ENCODE measurements around the gene PCDH15. TPM values are rescaled to one million over a fixed set of nuclear protein-coding genes. Genes with fewer than 3 reads are reported as not detected.

PCDH15 gene
- total and polyA plus RNA-seq, 2 of the 13 experiments (the other 11 are each of a cell fraction or from before 2014, with no cell fraction given), result not detected

DNA sequence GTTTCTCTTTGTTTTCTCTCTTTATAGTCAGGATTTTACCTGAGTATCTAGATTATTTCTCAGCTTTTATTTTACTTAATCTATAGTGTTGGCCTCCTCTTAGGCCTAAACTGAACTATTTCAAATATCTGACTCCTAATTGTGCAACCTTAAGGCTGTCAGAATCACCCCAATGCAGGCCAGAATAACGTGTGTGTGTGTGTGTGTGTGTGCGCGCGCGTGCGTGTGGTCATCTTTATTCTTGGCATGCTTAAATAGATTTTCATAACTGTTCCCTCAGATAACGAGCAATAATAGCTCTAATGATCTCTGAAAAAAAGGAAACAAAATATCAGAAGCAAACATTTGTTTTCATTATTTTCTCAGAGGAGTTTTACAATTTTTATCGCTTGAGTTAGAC, 92.4 kb downstream of the PCDH15 start (continued):
- TF ChIP-seq, protein P1, sequence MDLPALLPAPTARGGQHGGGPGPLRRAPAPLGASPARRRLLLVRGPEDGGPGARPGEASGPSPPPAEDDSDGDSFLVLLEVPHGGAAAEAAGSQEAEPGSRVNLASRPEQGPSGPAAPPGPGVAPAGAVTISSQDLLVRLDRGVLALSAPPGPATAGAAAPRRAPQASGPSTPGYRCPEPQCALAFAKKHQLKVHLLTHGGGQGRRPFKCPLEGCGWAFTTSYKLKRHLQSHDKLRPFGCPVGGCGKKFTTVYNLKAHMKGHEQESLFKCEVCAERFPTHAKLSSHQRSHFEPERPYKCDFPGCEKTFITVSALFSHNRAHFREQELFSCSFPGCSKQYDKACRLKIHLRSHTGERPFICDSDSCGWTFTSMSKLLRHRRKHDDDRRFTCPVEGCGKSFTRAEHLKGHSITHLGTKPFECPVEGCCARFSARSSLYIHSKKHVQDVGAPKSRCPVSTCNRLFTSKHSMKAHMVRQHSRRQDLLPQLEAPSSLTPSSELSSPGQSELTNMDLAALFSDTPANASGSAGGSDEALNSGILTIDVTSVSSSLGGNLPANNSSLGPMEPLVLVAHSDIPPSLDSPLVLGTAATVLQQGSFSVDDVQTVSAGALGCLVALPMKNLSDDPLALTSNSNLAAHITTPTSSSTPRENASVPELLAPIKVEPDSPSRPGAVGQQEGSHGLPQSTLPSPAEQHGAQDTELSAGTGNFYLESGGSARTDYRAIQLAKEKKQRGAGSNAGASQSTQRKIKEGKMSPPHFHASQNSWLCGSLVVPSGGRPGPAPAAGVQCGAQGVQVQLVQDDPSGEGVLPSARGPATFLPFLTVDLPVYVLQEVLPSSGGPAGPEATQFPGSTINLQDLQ (CRISPR knock-in tag; IDR thresholded peaks at IDR 0.05), result no peak

DNA sequence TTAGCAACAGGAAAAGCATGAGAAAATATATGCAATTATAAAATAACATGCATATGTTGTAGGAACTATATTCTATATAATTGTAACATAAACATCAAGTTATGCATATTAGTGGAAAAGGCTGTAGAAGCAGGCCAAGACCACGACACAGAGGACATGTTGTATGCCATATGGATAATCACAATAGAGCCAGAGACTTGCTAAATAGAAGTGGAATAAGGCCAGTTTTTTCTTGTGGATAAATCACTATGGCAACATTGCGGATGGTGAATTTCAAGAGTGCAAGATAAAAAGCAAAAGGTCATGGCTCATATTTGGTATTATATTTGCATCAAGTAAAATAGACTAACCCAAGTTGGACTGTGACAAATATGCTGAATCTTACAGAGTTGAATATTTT, 93.0 kb downstream of the PCDH15 start:
- intact Hi-C loops (cut with micrococcal nuclease; ENCODE audit: unreplicated experiment) (no loop called here), in situ Hi-C loops (cut with HindIII; ENCODE audit: extremely low pct_ligation_motif_present, low pct_unique_long_range_greater_than_20kb) (no loop called here)
- ATAC-seq, result no peak
- H3K36me3 ChIP-seq (replicated peaks in 1 of 2; ENCODE audit: control insufficient read depth in 1 of 2, insufficient read depth in 2 of 2, low read length in 2 of 2), result no peaks in the 10 kb centered on the region
- H3K79me2 ChIP-seq (ENCODE audit: insufficient read depth, low read length), result no peaks in the 10 kb centered on the region
- no peaks in the 10 kb centered on the region for H3K9me3 ChIP-seq (ENCODE audit: low read length)
- H2AFZ ChIP-seq (ENCODE audit: low read length), result no peak overlapping the region
- ChIA-PET CTCF (ENCODE audit: low intra/inter-chr PET ratio, low total read pairs) (no interaction called here), POLR2A (no interaction called here)
- no peak overlapping the region for H3K9ac ChIP-seq (ENCODE audit: insufficient read depth, low read depth, low read length)
- no peak for DNase-seq (ENCODE audit: low spot score)
- no peaks in the 10 kb centered on the region for H3K27me3 ChIP-seq (ENCODE audit: control insufficient read depth in 1 of 2, insufficient read depth in 2 of 2, low read length in 2 of 2)
- H3K27ac ChIP-seq (ENCODE audit: extremely low read length, insufficient read depth, low read length), result no peak overlapping the region
- no TSS peak for BruUV-seq (replicated peaks)
- H3K4me3 ChIP-seq (replicated peaks in 1 of 3; ENCODE audit: insufficient read depth in 1 of 3, low read depth in 2 of 3, low read length in 3 of 3), result no peak overlapping the region
- 9% methylated on average over 2 of the region's 2 CpGs for WGBS (ENCODE audit: low lambda C conversion rate)
- TF ChIP-seq THYN1 (CRISPR knock-in tag; IDR thresholded peaks at IDR 0.05; ENCODE audit: borderline replicate concordance, low read depth), result no peak
- TF ChIP-seq, protein P2, sequence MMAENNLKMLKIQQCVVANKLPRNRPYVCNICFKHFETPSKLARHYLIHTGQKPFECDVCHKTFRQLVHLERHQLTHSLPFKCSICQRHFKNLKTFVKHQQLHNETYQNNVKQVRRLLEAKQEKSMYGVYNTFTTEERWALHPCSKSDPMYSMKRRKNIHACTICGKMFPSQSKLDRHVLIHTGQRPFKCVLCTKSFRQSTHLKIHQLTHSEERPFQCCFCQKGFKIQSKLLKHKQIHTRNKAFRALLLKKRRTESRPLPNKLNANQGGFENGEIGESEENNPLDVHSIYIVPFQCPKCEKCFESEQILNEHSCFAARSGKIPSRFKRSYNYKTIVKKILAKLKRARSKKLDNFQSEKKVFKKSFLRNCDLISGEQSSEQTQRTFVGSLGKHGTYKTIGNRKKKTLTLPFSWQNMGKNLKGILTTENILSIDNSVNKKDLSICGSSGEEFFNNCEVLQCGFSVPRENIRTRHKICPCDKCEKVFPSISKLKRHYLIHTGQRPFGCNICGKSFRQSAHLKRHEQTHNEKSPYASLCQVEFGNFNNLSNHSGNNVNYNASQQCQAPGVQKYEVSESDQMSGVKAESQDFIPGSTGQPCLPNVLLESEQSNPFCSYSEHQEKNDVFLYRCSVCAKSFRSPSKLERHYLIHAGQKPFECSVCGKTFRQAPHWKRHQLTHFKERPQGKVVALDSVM (CRISPR knock-in tag; IDR thresholded peaks at IDR 0.05), result no peak
- TF ChIP-seq ZIK1 (CRISPR knock-in tag; IDR thresholded peaks at IDR 0.05; ENCODE audit: borderline replicate concordance, low read depth), result no peak
- no peak for TF ChIP-seq NONO (IDR thresholded peaks at IDR 0.05)
- no peak for TF ChIP-seq NONO (CRISPR knock-in tag; conservative IDR thresholded peaks at IDR 0.05)
- TF ChIP-seq AKAP8 (CRISPR knock-in tag; IDR thresholded peaks at IDR 0.05), result no peak
- TF ChIP-seq, protein P3, sequence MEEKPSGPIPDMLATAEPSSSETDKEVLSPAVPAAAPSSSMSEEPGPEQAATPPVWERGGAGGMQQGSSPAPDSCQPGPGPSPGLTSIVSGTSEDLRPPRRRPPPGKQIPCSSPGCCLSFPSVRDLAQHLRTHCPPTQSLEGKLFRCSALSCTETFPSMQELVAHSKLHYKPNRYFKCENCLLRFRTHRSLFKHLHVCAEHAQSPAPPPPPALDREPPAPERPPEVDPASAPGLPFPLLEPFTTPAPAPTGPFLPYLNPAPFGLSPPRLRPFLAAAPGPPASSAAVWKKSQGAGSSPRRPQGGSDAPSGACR (CRISPR knock-in tag; IDR thresholded peaks at IDR 0.05), result no peak
- TF ChIP-seq ZNF282 (IDR thresholded peaks at IDR 0.05; ENCODE audit: partially characterized antibody), result no peak
- TF ChIP-seq, protein P4, sequence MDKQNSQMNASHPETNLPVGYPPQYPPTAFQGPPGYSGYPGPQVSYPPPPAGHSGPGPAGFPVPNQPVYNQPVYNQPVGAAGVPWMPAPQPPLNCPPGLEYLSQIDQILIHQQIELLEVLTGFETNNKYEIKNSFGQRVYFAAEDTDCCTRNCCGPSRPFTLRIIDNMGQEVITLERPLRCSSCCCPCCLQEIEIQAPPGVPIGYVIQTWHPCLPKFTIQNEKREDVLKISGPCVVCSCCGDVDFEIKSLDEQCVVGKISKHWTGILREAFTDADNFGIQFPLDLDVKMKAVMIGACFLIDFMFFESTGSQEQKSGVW (CRISPR knock-in tag; IDR thresholded peaks at IDR 0.05; ENCODE audit: borderline replicate concordance), result no peak
- no peak for TF ChIP-seq ZNF124 (CRISPR knock-in tag; IDR thresholded peaks at IDR 0.05)
- TF ChIP-seq STAT5B (CRISPR knock-in tag; IDR thresholded peaks at IDR 0.05), result no peak
- no peak for TF ChIP-seq TBX3 (IDR thresholded peaks at IDR 0.05; ENCODE audit: borderline replicate concordance)
- H3K4me1 ChIP-seq (ENCODE audit: insufficient read depth, low read length), result no peaks in the 10 kb centered on the region
- no peaks in the 10 kb centered on the region; the same call in 1 of the 2 replicates for H4K20me1 ChIP-seq (ENCODE audit: insufficient read depth, low read length)
- no peak overlapping the region for H3K4me2 ChIP-seq (ENCODE audit: low read depth, low read length)
- FAIRE-seq, result no peak

Measured in HepG2 (cell line).